Large intestine (tissue), 3 donors: Measurements from ENCODE around the gene LRRK1. TPM values are rescaled to one million over a fixed set of nuclear protein-coding genes. Genes with fewer than 3 reads are reported as not detected.
"Not testable (repeated sequence)": the region's sequence is repeated elsewhere in the genome, so short reads cannot be mapped to it uniquely, and the experiment has no call there.

Experiments used
- DNase-seq, 2 donors: peaks; one replicate each; pipeline versions ENCODE4 v3.0.0 to v3.0.0-alpha.2; 2013
- H3K27ac ChIP-seq: one replicate; pipeline ENCODE4 v1.5.1; 2013; ENCODE audit warnings: low read length
- H3K27me3 ChIP-seq: 2 replicates; pipeline ENCODE4 v1.6.1; 2013; ENCODE audit warnings: low read length; ENCODE audit not compliant: control insufficient read depth, insufficient read depth
- H3K36me3 ChIP-seq: 2 replicates; pipeline ENCODE4 v1.6.1; 2013; ENCODE audit warnings: low read length; ENCODE audit not compliant: control insufficient read depth, insufficient read depth
- H3K4me1 ChIP-seq: one replicate; pipeline ENCODE4 v1.6.1; 2013; ENCODE audit warnings: low read length; ENCODE audit not compliant: control insufficient read depth, insufficient read depth
- H3K4me3 ChIP-seq: one replicate; pipeline ENCODE4 v1.5.1; 2013; ENCODE audit warnings: low read length
- H3K9me3 ChIP-seq: one replicate; pipeline ENCODE4 v1.6.1; 2013; ENCODE audit warnings: mild to moderate bottlenecking, low read depth, low read length, moderate library complexity; ENCODE audit not compliant: control insufficient read depth
- WGBS: methylation state at CpG from one replicate; pipeline ENCODE4 v1.1.5; 2013; ENCODE audit warnings: low lambda C conversion rate; ENCODE audit not compliant: insufficient coverage; 5-methylcytosine and 5-hydroxymethylcytosine counted together
- polyA plus RNA-seq: library from polyadenylated mRNA; unstranded; fragments of 120-200 nt; gene quantifications from one replicate; pipeline ENCODE4 v1.2.1, GENCODE V29; 2013

The LRRK1 gene
- polyA plus RNA-seq, 1 donor = 4.2 TPM

DNA sequence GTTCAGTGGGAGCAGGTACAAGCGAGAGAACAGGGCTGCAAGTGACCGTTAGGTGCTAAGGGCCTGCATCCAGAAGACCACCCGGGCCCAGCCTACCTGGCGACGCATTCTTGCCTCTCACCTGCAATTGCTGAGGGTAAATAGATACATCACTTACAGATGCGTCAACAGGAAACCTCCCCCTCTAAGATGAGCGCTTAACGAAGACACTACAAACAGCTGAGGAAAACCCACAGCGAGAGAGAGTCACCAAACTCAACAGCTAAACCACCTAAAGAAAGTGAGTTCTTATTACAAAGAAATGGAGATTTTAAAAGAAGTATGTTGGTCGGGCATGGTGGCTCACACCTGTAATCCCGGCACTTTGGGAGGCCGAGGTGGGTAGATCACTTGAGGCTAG, 174.8 kb downstream of the LRRK1 start:
- no peak for DNase-seq
- no CpG with 5 or more reads among the region's 12 CpGs for WGBS
- H3K36me3 ChIP-seq = no peaks in the 10 kb centered on the region
- H3K27ac ChIP-seq = no peak overlapping the region
- H3K4me1 ChIP-seq = peaks cover 10% of the 10 kb centered on the region
- H3K27me3 ChIP-seq = no peaks in the 10 kb centered on the region
- H3K4me3 ChIP-seq = no peak overlapping the region
- no peaks in the 10 kb centered on the region for H3K9me3 ChIP-seq

- not testable (repeated sequence) for H3K4me1 ChIP-seq, H3K27ac ChIP-seq, H3K4me3 ChIP-seq, H3K36me3 ChIP-seq, H3K27me3 ChIP-seq, DNase-seq, H3K9me3 ChIP-seq
- 100% methylated on average over 1 of the region's 6 CpGs for WGBS
Measured at GRCh38 chr15:101095796-101096406, 176.7 kb downstream of the LRRK1 start.

GRCh38 chr15:101097111-101097510, 178.0 kb downstream of the LRRK1 start:
- no peaks in the 10 kb centered on the region for H3K36me3 ChIP-seq
- no peak for DNase-seq
- no peaks in the 10 kb centered on the region for H3K9me3 ChIP-seq
- no peaks in the 10 kb centered on the region for H3K27me3 ChIP-seq
- no peak overlapping the region for H3K27ac ChIP-seq
- no CpG with 5 or more reads among the region's 14 CpGs for WGBS
- H3K4me1 ChIP-seq = no peaks in the 10 kb centered on the region
- no peak overlapping the region for H3K4me3 ChIP-seq

DNA sequence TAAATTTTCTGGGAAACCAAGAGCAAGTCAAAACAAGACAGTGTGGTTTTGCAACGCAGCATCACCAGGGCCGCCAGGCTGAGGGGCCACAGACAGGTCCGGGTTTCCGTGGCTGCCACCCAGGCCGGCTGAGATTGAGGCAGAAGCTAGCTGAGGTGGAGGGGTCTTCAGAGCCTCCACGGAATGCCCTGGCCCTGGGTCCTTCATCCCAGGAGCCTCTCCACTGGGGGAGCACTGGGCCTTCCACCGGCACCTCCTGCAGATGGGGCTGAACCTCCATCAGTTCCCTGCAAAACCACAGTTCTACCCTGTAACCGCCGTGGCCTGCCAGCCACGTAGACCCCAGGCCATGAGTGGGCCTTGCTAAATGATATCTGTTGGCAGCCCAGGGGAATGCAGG, 180.0 kb downstream of the LRRK1 start:
- no peaks in the 10 kb centered on the region for H3K36me3 ChIP-seq
- H3K27ac ChIP-seq = no peak overlapping the region
- no peaks in the 10 kb centered on the region for H3K9me3 ChIP-seq
- no peak overlapping the region for H3K4me3 ChIP-seq
- no CpG with 5 or more reads among the region's 10 CpGs for WGBS
- no peaks in the 10 kb centered on the region for H3K4me1 ChIP-seq
- DNase-seq = no peak
- H3K27me3 ChIP-seq = no peaks in the 10 kb centered on the region

- Histone ChIP-seq H3K36me3 (no peaks in the 10 kb centered on the region), H3K4me1 (no peaks in the 10 kb centered on the region), H3K27ac (no peak overlapping the region), H3K27me3 (no peaks in the 10 kb centered on the region), H3K4me3 (no peak overlapping the region), H3K9me3 (no peaks in the 10 kb centered on the region)
- no CpG with 5 or more reads among the region's 15 CpGs for WGBS
- DNase-seq = no peak
Measured at GRCh38 chr15:101100118-101100517, 181.0 kb downstream of the LRRK1 start.

- no peak overlapping the region for H3K4me3 ChIP-seq
- WGBS = no CpG with 5 or more reads among the region's 29 CpGs
- no peaks in the 10 kb centered on the region for H3K4me1 ChIP-seq
- no peak overlapping the region for H3K27ac ChIP-seq
- H3K9me3 ChIP-seq = no peaks in the 10 kb centered on the region
- DNase-seq = no peak
- H3K36me3 ChIP-seq = no peaks in the 10 kb centered on the region
- no peaks in the 10 kb centered on the region for H3K27me3 ChIP-seq
Measured at GRCh38 chr15:101100593-101101442, 181.7 kb downstream of the LRRK1 start.

DNA sequence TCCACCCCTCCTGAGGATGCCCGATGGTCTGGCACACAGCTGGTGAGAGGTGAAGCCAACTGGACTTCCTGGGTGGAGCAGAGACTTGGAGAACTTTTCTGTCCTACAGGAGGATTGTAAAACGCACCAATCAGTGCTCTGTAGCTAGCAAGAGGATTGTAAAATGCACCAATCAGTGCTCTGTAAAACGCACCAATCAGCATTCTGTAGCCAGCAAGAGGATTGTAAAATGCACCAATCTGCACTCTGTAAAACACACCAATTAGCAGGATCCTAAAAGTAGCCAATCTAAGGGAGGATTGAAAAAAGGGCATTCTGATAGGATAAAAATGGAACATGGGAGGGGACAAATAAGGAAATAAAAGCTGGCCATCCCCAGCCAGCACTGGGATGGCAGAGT, 182.5 kb downstream of the LRRK1 start:
- no peak overlapping the region for H3K4me3 ChIP-seq
- H3K36me3 ChIP-seq = no peaks in the 10 kb centered on the region
- WGBS = no CpG with 5 or more reads among the region's 3 CpGs
- no peaks in the 10 kb centered on the region for H3K4me1 ChIP-seq
- no peaks in the 10 kb centered on the region for H3K27me3 ChIP-seq
- no peaks in the 10 kb centered on the region for H3K9me3 ChIP-seq
- H3K27ac ChIP-seq = no peak overlapping the region
- no peak for DNase-seq

DNA sequence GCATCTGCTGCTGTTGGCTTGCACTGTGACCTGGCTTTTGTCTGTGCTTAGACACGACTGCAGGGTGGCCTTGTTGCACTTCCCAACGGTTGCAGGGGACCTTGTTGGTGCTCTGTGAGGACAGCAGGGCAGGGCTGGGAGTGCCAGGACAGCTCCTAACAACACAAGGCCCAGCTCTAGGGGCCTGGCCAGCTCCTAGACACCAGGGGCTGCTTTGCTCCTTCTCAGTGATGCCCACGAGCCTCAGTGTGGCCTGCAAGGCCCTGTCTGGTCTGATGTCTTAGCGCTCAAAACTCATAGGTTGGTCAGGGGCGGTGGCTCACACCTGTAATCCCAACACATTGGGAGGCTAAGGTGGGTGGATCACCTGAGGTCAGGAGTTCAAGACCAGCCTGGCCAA, 183.6 kb downstream of the LRRK1 start:
- Histone ChIP-seq H3K9me3 (no peaks in the 10 kb centered on the region), H3K36me3 (no peaks in the 10 kb centered on the region), H3K4me3 (no peak overlapping the region), H3K27me3 (no peaks in the 10 kb centered on the region), H3K4me1 (no peaks in the 10 kb centered on the region), H3K27ac (no peak overlapping the region)
- no CpG with 5 or more reads among the region's 5 CpGs for WGBS
- no peak for DNase-seq

DNA sequence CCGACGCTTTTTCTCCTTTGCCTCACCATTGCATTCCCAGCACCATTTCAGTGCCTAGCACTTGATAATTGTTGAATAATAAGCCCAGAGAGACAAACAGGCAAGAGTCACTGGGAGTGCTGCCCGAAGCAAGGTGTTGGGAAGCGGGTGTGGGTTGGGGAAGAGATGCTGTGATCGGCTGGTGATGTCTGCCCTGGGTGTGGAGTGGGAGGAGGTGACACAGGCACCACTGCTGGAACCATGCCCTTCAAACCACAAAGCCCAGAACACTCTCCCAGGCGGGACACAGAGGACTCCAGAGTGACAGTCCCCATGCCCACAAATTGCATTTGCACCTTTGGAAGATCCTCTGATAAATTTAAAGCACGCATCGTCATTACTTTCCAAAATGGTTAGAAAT, 184.4 kb downstream of the LRRK1 start:
- WGBS = no CpG with 5 or more reads among the region's 8 CpGs
- peaks cover 4% of the 10 kb centered on the region for H3K9me3 ChIP-seq
- no peaks in the 10 kb centered on the region for H3K27me3 ChIP-seq
- H3K36me3 ChIP-seq = no peaks in the 10 kb centered on the region
- no peak overlapping the region for H3K4me3 ChIP-seq
- H3K27ac ChIP-seq = no peak overlapping the region
- H3K4me1 ChIP-seq = no peaks in the 10 kb centered on the region
- no peak for DNase-seq

GRCh38 chr15:101104141-101104540, 185.0 kb downstream of the LRRK1 start:
- Histone ChIP-seq H3K27me3 (no peaks in the 10 kb centered on the region), H3K36me3 (no peaks in the 10 kb centered on the region), H3K27ac (no peak overlapping the region), H3K4me3 (no peak overlapping the region), H3K4me1 (no peaks in the 10 kb centered on the region), H3K9me3 (peaks cover 6% of the 10 kb centered on the region)
- DNase-seq = no peak
- whole genome bisulfite sequencing = no CpG with 5 or more reads among the region's 9 CpGs
